Fibroblast of upper back skin (primary cell): ENCODE measurements around the gene CLNK.
A peak's percentile ranks its signal among the peaks of the same experiment; 100 is the strongest.
"Not testable (repeated sequence)": the region's sequence is repeated elsewhere in the genome, so short reads cannot be mapped to it uniquely, and the experiment has no call there.

Experiments
- DNase-seq: peaks from one replicate; pipeline ENCODE4 v3.0.0-alpha.2; 2013

Gene CLNK

DNA sequence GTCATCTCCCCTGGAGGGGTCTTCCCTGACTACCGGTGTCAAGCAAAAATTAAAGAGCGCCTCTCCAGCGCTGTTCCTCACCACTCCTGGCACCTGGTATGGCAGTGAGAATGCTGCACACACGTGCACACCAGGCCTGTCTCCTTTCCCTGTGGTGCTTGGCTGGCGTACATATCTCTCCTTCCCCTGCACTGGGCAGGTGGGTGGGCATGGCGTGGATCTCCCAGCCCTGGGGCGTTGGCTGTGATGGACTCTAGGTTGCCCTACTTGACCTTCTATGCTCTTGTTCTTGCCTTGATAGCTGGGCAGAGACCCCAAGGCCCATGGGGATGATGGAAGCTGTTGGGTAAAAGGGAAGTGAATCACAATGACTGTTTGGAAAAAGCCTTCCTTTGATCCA lies 109.2 kb downstream of the CLNK start:
- DNase-seq: no peak

DNA sequence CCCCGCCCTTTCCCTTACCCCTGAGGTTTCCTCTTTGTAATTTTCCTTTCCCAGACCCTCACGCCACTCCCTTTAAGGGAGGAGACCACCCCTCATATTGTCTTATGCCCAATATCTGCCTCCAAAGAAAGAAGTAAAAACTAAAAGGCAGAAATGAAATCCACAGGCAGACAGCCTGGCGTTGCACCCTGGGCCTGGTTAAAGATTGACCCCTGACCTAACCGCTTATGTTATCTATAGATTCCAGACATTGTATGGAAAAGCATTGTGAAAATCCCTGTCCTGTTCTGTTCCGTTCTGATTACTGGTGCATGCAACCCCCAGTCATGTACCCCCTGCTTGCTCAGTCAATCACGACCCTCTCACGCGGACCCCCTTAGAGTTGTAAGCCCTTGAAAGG lies 110.0 kb downstream of the CLNK start:
- DNase-seq: not testable (repeated sequence)

DNA sequence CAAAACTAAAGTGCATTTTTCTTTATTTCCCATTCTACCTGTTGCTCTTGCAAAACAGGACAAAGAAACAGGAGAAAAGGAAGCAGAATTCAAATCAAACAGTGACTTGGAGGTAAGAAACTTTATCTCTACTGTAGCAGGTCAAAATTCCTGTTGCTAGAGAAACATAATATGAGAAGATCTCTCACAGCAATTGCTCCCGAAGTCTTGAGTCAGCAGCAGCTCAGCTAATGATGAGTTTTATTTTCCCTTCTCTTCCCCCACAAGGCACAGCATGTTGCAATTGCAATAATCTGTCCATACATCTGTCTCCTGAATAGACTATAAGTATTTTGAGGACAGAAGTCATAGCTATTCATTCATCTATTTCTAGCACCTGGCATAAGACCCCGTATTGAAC lies 112.7 kb downstream of the CLNK start:
- no peak for DNase-seq

DNA sequence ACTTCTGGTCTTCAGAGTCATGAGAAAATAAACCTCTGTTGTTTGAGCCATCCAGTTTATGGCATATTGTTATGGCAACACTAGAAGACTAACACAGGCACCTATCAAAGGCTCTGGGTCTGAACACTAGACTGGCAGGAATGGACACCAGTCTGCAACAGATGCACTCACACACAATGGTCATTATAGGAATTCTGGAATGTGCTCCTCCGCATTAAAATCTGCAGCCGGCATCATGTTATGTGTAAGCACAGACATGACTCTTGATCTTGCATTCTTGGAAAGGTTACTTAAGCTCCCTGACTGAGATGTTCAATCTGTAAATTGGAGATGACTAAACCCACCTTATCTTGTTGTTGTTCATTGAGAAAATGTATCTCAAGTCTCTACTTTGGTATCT lies 115.1 kb downstream of the CLNK start:
- DNase-seq: no peak

DNA sequence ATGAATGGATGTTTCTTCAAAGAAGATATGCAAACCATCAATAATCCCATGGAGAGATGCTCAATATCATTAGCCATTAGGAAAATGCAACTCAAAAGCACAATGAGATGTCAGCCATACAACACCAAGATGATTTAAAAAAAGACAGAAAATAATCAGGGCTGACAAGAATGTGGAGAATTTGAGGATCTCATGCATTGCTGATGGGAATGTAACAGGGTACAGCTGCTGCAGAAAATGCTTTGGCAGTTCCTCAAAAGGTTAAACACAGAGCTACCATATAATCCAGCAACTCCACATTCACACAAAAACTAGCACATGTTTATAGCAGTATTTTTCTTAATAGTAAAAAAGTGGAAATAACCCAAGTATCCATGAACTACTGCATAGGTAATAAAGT lies 116.8 kb downstream of the CLNK start:
- no peak for DNase-seq

DNA sequence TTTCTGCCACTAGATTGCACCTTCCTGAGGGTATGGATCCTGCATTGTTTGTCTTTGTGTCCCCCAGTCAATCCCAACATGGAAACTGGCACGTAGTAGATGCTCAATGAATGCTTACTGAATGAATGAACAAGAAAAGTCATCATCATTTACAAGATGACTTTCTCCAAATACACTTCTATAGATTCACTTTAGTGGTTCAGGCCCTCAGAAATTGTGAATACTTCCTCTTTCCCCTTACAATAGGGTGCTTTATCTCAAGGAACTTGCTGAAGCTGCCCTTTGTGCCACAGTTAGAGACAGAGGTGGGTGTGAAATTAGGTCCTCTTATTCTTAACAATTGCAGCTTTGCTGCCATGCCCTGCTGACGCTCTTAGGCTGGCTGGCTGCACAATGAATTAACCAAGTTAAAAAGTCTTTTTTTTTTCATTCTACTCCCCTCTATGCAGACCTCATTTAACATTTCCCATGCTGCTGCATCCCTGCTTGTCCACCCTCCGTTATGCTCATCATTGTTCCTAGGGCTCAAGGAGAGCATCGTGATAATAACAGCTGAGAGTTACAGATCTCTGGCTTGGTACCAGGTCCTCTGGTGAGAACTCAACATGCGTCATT lies 119.3 kb downstream of the CLNK start:
- DNase-seq: no peak

DNA sequence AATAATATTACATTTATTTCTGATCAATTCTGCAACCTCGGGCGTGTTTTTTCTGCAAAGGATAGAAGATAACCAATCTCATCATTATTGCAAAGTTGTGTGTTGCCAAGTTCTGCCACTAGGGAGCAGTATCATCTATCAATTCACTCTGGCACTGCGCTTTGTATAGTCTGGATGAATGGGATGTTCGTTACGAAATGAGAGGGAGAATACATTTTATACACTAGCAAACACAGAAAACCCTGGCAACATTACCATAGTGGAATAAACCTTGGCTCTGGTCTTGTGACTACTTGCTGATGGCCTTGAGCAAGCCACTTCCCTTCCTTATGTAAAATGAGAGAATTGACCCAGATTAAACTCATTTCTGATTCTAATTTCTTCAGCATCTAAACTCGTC lies 129.9 kb downstream of the CLNK start:
- peak; percentile 55 for DNase-seq

DNA sequence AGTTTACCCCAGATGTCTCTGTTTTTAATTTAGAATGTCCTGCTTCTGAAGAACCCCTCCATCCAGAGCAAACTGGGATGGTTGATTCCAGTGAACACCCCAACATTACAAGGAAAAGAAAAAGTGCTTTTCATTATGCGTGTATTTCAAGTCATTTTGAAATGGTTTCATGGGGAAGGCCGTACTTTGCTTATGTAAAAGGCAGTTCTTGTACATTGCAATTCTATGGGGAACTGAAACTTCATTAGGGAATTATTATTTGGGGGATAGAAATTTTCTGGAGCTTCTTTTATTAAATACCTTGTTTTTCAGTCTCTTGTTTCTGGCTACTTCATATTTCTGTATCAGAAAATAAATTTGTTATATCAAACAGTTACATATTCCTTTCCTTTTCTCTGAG lies 130.4 kb downstream of the CLNK start:
- no peak for DNase-seq

DNA sequence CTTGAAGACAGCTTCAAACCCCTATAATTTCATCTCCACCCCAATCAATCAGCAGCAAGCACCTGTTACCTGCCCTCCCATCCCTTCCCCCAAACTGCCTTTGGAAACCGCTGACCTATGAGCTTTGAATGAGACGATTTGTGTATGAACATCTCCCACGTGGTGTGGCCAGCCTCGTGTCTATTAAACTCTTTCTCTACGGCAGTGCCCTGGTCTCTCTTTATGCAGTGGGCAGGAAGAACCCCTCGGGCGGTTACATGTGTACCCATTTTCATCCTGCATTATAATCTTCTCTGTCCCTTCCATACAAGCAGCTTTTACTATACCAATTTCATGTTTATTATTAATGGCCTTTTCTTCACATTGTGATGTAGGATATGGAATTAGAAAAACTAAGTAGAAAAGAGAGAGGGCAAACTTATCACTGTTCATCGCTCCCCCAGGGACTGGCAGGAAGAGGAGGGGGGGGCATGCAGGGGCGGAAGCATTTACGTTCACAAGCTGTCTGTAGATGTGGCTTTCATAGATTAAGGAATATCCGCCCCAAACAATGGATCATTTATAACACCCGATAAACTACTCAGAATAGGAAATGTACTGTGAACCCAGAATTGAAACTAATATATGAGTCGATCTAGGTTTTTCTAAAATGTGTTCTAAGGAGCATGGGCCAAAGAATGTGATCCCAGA lies 131.8 kb downstream of the CLNK start:
- DNase-seq: no peak

DNA sequence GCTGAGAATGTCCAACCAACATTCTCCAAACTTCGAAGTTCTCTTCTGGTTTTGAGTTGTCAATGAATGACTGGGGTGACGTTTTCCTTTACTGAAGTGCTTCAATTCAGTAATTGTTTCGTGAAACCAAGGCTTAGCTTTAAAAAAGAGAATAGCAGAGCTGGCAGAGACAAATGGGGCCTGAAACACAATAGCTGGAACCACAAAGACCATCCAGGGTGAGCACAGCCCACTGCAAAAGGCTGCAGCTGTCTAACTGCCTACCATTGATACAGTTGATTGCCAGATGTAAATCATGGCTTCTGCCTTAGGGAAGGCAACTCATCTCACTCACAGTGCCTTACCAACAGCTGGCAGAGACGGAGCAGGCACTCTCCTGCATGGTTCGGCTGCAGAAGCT lies 148.7 kb downstream of the CLNK start:
- no peak for DNase-seq

DNA sequence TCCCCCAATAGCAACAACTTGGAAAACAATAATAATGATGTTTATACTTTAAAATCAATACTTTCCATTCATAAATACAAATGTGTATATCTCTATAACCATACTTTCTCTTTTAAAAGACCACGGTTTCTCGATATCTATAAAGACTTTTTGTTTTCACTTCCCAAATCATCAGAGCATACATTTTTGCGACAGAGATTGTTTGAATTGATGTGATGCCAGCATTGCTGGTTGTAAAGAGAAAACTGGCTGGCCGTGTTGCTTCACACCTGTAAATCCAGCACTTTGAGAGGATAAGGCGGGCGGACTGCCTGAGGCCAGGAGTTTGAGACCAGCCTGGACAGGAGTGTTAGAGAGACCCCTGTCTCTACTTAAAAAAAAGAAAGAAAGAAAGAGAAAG lies 149.7 kb downstream of the CLNK start:
- DNase-seq: no peak

DNA sequence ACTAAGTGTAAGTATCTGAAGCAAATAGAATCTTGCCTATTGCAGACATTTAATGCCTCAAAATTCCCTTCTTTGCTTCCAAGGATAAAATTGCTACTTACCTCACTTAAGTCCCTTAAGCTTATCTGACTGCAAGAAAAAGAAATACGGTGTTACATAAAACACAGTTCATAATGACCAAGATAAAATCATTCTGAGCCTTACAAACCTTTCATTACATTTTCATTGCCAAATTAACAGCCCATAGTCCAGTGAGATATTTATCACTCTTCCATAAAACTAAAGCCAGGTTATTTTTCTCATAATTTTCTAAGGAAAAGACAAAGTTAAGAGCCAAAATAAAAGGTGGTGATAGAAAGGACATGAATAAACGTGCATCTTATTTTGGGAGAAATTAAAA lies 152.4 kb downstream of the CLNK start:
- no peak for DNase-seq

DNA sequence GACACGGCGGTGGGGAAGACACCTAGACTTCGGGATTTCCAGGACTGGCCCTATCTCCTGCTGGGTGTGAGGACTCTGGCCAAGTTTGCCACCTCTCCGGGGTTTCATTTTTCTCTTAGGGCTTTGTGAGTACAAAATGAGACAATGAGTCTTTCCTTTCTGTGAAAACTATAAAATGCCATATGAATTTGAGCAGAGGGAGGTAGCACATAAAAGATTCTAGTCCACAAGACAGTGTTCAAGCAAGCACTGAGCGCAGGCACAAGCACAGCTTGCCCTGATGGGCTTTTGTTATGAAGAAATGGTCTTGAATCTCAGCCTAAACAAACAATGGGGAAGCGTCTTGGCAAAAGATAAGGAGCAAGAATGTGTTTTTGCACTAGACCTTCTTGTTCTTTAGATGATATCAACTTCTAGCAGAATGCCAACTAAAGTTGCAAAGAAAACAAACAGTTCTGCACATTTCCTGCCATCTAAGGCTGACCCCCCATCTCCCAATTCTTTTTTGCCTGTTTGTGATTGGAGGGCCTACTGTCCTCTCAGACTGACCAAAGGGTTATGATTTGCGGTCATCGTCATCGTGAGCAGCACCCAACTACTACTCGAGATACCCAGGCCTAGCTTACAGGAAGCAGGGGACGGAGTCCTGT lies 154.3 kb downstream of the CLNK start:
- no peak for DNase-seq

DNA sequence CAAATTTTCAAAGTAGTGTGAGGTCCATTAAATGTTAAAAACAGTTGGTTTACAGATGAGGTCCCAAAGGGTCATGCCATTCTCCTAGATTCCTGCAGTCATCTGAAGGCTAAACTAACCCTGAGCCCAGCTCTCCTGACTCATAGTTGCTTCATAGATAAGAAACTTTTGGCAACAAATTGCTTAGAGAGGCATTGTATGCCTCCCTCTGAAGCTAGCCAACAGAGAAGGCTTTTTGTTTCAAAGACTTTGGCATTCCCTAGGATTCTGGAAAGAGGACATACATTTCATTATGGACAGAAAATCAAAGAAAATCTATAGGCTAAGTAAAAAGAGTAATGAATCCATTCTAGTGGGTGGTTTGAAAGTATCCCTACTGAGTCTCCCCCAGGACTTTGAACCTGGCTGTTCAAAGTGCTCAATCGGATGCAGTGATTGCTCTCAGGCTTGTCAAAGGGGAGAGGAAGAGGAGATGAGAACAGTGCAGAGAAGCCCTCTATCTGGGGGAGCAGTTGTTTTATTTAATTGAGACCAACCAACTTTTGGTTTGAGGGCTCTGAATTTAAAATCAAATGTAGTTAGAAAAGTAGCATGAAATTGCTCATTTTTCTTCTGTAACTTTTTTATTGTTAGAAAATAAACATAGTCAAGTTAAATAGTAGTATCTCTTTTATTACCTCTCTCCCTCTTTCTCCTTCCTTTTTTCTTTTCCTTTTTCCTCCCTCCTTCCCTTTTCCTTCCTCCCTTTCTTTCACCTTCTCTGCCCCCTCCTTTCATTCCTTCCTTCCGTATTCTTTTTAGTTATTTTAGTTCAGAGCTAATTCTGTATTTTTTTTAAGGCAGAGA lies 155.1 kb downstream of the CLNK start:
- no peak for DNase-seq

DNA sequence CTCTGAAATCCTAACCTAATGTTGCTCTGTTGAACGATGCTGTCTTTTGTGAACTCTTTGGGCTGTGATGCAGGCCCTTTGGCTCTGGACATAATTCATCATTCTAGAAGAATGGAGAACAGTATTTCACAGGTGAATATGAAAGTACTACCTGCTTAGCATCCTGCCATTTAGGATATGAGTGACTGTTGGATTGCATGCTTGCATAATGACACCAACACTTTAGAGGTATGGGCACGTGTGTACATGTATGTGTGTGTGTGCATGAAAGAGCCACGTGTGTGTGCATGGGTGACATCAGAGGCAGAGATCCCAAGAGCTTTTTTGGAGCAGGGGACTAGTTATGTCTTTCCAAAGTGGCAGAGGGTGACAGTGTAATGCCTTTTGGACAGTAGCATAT lies 157.1 kb downstream of the CLNK start:
- DNase-seq: no peak

DNA sequence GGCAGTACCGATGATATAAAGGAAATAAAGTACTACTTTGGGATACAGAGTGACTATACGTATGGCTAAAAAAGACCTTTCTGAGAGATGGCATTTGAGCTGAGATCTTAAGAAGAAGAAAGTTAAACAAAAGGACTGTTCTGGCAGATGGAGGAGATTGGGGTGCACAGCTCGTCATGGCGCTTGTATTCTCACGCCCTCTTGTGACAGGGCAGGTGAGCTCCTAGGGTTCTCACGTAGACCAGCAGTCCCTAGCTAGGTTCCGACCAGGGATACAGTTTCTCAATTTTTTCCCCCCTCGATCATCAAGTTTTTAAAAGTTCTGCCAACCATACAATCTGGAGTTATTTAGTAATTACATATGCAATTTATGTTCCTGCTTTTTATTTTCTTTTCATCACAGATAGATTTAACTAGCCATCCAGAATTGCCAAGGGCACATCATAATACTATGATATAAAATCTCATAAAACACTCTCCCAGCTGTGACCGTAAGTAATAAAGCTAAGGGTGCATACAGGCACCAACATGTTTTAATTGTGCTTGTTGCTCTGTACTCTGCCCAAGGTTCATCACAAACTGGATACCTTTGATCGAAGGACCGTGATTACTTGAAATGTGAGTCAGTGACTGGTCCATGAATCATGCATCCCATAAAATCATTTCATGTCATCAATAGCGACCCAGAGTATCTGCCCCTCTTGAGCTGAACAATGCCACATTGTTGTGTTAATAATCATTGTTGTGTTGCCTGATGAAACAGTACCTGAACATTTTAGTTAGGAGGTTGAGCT lies 157.9 kb downstream of the CLNK start:
- no peak for DNase-seq

DNA sequence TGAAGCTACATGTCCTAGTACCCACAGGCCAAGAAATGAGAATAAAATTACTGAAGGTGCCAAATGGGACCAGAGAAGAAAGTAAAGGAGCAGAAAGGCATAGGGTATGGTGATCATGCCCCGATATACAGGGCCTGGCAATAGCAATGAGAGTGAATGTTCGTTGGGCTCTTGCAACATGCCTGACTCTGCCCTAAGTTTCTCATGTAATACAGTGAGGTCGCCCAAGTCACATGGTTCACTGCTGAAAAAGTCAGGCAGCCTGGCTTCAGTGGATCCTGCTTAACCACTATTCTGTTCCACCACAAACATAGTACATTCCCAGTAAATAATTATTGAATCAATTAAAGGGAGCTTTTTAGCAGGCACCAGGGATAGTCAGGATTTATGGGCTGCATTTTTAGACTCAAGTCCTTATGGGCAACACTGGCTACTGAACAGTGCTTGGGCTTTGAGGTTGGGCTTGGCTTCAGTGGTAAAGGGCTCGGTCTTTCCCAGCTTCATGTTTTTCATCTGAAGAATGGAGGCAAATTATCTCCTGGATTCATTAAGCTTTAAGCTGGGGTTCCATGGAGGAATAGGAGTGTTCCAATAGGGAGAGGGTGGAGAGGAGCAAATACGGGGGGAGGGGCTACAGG lies 160.3 kb downstream of the CLNK start:
- no peak for DNase-seq

DNA sequence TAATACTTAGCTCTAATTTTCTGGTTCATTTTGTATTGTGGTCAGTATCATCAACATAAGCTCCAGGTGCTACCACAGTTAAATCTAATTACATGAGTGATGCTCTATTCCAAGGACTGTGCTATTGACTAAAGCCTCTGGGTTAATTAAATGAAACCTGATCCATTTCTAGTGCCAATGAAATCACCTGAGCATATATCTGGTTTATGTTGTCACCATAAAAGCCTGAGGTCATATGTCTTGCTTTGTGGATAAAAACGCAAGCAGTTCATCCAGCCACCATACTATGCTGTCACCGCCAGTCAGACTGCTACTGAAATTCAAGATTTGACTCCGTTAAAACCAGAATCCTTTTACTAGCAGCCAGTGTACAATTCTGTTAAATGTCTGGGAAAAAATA lies 163.1 kb downstream of the CLNK start:
- DNase-seq: no peak

DNA sequence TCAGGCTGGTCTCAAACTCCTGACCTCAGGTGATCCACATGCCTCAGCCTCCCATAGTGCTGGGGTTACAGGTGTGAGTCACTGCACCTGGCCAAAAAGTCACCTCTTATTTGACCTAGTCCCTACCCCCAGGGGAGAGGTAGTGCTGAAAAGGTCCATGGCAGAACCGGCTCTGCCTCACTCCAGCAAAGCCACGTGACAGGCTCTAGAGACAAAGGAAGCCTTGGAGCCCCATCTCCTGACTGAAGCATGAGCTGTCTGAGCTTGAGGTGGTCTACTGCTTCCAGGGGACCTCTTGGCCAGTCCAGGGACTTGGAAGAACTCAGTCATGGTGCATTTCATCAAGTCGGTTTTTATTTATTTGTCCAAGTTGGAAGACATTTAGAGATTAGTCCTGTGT lies 174.8 kb downstream of the CLNK start:
- DNase-seq: no peak

DNA sequence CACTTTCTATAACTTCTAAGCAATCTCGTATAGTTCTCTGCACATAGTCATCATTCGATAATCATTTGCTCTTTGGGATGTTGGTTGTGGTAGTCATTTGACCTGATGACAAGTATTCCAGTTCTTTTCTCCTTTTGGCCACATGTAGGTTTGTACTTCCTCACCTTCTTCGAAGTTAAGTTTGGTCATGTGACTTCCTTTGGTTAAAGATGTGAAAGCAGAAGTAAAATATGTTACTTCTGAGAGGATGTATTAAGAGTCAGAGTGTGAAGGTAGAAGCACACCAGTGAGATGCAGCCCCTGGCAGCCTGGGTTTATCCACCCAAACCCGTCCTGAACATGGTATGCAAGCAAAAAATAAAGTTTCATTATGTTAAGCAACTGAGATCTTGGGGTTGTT lies 178.5 kb downstream of the CLNK start:
- DNase-seq: no peak

DNA sequence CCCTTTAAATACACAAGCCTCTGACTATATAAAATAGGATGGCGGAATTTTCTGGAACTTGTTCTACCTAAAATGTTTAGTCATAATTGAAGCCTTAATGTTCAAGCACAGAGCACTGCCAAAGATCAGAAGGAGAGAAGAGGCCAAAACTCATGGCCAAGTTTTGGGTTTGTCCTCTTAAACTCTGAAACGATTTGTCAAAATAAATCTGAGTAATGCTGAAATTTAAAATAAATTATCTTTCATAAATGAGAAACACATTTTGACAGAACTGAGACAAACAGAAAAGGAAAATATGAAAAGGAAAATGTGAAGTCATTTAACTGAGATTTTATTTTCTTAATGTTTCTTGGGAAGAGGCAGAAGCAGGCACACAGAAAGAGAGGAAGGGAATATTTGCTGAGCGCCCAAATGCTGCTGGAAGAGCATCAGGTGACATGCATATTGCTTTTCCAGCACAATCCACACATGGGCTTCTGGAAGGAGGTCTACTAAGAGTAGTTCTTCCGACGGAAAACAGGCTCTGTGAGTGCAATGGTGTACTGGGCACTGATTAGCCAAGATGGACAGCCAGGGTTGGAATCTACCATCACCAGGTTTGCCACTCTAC lies 179.9 kb downstream of the CLNK start:
- DNase-seq: no peak

DNA sequence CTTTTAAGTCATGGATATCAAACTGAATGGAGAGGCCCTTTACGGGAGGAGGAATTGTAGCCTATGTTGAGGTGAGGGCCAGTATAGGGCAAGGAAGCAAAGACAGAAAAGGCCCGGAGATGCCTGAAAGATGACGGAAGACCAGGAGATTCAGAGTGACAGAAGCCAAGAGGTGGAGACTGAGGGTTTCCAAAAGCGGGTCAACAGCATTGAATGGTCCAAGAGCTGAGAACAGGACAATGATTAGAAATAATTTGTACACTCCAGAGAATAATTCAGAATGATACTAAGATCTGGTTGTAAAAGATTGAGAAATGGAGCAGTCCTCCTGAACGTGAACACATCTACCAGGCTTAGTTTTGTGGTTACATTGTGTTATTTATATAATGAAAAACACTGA lies 181.9 kb downstream of the CLNK start:
- DNase-seq: no peak
